ENCODE results near the gene MARCHF7.

The MARCHF7 gene

DNA sequence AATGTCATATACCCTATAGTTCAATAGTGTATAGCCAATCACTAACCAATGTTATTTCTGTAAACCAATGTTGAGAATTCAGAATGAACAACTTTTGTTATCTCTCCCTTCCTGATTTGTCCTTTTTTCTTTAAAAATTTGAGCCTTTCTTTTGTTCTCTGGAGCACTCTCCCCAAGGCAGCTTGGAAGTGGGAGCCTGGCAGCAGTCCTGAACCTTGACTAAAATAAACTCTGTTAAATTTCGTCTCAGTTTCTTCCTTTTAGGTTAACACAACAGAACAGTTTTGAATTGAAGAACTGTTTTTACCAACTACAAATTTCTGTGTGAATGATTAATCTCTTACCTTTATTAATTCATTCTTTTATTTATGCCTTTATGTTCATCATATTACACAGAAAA is 49.8 kb downstream of the MARCHF7 start:
- DNase-seq: no peak
- ATAC-seq (replicated peaks): no peak
- no peaks in the 10 kb centered on the region for H3K27me3 Mint-ChIP-seq
- no peaks in the 10 kb centered on the region for H3K9me3 Mint-ChIP-seq
- no peak overlapping the region for H3K27ac Mint-ChIP-seq
- H3K4me1 Mint-ChIP-seq: no peaks in the 10 kb centered on the region
- peaks cover 28 to 41% of the 10 kb centered on the region in 2 donors for H3K36me3 Mint-ChIP-seq
- H3K4me3 Mint-ChIP-seq: no peak overlapping the region
